Suppressor macrophage treated with lipopolysaccharide for 1 hour (primary cell): ENCODE results near the gene ATOH8.

Source experiments
- DNase-seq, 3 donors: peaks; one replicate each; pipeline ENCODE4 v3.0.0-alpha.2; 2020 to 2022

Gene ATOH8

DNA sequence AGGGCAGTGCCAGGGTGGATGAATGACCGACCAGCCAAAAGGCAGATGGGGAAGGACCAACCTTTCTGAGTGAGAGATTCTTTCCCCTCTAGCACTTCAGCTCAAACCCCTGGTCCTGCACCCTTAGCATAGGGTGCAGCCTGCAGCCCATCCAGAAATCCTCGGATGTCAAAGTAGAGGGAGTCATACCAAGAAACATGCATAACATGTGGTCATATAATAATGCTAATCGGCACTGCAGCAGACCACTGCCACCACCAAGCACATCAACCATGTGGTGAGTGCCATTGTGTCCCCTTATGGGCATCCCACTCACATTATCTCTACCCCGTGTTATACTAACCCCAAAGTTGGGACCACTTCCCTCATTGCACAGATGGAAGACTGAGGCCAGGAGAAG, 17.7 kb downstream of the ATOH8 start:
- DNase-seq: no peak

GRCh38 chr2:85772019-85772745, 18.4 kb downstream of the ATOH8 start:
- peak; percentile 84 to 93 (median 92) for DNase-seq

- DNase-seq: no peak
Measured at GRCh38 chr2:85772841-85773491, 19.2 kb downstream of the ATOH8 start.

DNA sequence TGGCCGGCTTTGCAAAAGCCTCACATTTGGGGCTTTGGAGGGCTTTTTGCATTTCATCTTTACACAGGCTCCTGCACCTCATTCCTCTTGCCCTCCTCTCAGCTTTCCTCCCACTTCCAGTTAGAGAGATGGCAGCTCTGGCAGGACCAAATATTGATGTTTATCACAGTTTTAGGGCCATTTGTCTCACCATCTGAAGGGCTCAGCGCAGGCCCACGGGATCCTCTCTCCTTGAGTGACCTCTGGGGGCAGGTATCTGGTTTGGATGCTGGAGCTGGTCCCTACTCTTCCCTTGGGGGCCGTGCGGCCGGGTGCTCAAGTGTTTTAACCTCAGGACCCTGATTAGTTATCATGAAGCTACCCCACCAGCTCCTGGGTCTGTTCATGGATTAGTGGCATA, 19.9 kb downstream of the ATOH8 start:
- DNase-seq: no peak

DNA sequence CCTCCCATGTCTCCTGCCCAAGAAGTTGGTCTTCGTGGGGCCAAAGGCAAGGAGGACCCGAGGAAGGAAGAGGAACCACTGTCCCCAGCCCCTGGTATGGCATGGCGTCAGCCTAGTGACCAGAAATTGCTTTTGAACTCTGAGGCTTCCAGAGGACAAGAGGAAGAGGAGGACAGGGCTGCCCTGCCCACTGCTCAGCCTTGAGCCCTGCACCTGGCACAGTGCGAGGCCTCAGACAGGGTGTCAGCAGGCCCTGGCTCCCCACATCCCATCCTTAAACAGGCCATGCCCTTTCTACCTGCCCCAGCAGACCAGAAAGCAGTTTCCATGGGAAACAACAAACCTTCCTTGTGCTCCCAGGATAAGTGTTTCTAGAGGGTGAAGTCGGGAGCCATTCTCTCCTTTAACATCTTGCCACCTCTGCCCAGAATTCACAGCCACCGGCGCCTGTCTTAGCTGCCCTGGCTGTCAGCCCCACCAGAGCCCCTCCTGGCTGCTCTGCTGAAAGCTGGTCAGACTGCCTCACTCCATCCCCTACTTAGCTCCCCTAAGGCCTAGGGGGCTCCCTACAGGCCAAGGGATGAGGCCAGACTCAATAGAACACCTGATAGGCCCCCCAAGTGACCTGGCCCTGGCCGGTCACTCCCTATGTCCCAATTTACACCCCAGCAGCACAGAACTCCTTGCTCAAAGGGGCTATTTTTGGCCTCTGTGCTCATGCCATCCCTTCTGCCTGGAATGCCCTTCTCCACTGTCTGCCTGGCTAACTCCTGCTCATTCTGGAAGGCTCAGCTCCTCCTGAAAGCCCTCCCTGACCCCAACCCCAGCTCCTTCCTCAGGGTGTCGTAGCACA, 20.6 kb downstream of the ATOH8 start:
- DNase-seq: no peak

DNA sequence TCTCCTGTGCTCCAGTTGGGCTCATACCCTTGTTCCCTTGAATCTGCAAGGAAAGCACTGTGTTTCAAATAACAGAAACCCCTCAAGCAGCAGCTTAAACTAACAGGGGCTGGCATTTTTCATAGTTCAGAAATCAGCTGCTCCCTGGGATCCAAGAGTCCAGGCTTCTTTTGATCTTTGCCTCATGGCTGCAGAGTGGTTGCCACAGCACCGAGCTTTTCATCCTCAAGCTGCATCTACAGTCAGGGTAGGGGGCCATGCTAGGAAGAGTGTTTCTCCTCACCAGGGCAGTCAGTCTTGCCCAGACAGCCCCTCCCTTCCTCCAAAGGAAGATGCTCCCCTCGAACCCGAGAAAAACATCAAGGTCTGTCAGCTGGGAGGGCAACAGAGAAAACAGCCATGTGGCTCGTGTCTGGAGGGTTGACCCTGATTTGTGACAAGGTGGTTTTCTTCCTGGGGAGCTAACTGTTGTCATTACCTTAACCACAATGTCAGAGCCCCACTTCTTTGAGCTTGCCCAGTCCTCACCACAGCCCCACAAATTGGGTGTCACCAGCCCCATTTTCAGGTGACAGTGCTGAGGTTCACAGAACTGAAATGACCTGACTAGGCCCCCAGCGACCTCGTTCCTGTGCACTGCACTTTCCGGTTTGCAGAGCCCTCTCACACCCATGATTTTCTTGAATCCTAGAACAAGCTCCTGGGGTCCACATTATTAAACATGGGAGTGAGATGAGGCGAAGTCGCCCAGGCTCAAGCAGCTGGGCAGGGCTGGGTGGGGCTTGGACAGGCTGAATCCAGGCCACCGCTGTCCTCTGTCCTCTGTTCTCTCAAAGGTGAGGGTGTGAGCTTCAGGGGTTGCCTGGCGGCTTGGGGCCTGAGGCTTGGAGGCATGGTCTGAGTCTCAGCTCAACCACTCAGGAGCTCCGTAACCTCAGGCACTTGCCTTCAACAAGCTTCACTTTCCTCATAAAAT, 21.9 kb downstream of the ATOH8 start:
- DNase-seq: no peak

DNA sequence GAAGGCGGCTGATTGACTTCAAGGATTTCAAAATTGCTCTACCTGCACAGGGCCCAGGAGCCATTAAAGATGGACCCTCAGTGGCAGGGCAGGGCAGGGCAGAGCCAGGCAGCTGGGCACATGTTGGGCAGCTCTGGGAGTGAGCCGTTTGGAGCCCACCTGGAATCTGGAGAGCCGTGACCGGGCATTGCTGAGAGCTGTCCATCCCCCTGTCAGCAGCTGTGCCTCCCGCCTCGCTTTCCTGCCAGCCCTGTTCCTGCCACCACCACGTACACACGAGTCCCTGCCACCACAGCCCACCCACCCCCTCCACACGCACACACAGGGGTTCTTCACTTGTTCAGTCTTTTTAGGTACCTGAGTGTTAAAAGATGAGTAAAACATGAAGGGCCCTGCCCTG, 22.9 kb downstream of the ATOH8 start:
- DNase-seq: no peak

GRCh38 chr2:85777441-85777861, 23.7 kb downstream of the ATOH8 start:
- DNase-seq: no peak

DNA sequence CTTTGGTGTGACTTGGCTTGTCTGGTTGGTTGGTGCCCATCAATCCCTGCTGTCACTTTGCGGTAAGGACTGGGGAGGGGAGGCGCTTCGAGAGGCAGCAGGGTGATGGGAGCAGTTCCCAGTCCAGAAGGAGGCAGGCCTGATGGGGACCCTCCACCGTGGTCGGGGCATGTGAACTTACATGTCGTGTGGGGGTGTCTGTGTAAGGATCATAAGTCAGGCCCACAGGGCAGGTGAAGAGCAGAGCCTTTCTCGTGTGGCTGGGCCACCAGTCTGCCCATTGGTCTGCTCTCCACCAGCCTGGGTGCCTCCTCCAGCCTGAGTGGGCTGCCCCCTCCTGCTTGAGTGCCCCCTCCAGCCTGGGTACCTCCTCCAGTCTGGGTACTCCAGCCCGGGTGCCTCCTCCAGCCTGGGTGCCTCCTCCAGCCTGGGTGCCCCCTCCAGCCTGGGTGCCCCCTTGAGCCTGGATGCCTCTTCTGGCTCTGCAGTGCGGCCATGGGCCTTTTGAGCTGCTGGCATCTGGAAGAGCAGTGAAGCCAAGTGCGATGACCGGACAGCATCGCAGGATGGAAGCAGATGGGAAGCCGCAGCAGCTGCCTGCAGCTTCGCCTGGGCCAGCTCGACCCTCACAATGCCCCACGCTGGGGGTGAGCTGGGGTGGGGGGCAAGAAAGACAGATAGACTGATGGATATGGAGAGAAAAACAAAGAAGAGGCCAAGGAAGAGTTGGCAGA, 25.0 kb downstream of the ATOH8 start:
- no peak for DNase-seq

DNA sequence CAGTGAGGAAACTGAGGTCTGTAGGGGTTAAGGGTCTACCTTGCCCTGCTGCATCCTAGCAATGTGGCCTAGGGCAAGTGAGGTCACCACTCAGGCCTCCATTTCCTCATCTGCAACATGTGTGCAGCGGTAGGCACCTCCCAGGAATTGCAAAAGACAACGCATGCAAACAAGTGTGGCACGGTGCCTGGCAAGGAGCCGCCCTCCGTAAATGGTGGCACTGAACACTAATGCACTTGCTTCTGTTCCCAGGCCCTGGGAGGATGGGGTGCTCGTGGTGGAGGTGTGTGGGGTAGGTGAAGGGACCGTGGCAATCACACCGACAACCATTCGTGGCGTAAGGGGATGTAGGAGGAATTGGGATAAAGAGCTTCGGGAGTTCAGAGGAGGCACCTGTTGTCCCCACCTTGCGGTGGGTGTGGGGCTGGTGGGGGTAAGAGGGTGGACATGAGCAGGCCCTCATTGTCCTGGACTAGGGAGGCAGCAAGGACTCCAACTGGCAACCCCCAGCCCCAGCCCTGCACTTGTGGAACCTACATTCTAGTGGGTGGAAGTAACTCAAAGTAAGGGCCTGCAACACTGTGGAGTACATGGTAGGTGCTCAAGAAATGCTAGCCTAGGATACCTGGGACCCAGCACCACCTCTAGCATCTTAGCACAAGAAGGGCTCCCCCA, 26.0 kb downstream of the ATOH8 start:
- DNase-seq: peak in 2 of 3 donors; percentile 34 to 37

GRCh38 chr2:85780316-85781012, 26.7 kb downstream of the ATOH8 start:
- DNase-seq: no peak

DNA sequence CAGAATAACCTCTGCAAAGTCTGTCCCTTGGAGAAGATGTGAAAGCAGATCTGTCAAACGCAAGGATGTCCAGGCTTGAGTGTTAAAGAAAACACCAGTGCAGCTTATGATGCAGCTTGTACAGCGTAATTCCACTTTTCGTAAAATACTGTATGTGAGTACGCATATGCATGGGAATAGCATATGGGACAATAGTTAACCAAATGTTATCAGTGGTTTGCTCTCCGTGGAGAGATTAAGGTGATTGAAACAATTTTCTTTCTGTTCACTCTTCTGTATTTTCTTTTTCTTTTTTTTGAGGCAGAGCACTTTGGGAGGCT, 27.2 kb downstream of the ATOH8 start:
- no peak for DNase-seq

DNA sequence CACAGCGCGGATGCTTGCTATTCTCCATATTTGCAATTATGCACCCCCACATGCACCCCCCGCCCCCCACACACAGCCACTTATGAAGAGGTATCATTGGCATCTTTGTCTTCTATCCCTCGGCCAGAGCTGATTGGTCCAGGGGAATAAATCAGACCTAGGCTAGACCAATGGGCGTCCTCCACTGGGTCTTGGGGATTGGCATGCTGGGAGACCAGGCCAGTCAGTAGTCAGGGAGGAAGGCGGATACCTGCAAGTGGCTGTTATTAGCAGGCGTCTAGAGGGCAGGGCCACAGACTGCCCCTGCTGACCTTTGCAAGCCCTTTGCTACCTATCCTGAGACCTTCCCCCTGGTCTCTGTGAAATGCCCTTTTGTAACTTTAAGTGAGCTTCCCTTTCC, 30.0 kb downstream of the ATOH8 start:
- DNase-seq: no peak

- DNase-seq: no peak
Measured at GRCh38 chr2:85784474-85784986, 30.7 kb downstream of the ATOH8 start.

DNA sequence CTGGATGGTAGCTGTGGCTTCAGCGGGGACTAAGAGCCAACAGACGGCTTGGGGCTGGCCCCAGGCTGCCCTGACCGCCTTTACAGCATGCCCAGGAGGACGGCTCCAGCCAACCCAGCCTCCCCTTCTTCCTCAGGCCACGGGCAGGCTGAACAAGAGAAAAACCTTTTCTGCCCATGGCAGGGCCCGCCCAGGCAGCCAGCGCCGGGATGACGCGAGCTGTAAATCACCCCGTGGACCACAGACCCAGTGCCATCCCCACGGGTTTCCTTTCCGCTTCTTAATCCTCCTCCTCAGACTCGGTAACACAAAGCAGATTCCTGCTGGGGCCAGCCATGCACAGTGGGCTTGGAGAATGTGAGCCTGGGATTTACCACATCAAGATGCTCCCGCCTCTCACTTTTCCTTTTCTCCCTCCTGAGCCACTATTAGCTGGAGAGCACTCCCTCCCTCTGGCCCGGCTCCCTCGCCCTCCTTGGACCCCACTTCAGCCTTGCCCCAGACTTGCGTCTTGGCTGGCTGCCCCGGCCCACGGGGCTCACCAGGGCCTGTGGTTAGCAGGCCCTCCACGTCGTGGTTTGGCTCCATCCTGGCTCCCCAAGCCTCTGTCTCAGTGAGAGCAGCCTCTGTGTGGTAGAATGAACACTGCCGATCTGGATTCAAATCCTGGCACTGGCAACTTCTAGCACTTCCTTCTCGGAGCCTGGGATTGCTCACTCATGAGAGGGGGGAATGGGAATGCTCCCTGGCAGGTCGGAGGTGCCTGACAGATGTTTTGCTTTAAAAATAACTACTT, 31.4 kb downstream of the ATOH8 start:
- DNase-seq: peak; percentile 62 to 76 (median 70)

GRCh38 chr2:85785871-85786270, 32.1 kb downstream of the ATOH8 start:
- DNase-seq: no peak

- no peak for DNase-seq
Measured at GRCh38 chr2:85786444-85786843, 32.7 kb downstream of the ATOH8 start.

- DNase-seq: no peak
Measured at GRCh38 chr2:85786865-85787264, 33.1 kb downstream of the ATOH8 start.

DNA sequence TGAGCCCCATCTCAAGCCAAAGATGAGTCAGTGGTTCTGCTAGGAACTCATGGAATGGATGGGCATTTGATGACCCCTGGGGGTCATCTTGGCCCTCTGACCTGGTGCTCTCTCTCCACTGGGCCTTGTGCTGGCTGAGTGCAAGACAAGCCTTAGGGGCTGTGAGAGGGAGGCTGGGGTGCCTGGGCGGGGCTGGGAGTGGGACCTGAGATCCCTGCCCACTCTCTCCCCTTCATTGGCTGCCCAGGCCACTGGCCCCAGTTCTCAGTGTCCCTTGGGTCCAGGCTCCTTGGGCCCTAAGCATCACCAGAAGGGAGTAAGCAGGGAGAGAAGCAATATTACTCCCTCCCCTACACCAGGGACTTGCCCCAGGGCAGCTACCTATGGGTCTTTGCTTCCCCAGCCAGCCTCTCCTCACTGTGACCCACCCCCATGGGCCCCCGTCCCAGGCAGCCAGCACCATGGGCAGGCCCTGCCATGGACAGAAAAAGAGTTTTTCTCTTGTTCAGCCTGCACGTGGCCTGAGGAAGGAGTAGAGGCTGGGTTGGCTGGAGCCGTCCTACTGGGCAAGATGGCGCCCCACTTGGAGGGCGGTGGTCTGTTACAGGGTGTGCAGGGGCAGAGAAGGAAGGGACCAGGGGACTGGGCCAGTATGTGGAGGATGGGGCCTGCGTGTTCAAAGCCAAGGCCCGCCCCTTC, 33.6 kb downstream of the ATOH8 start:
- no peak for DNase-seq
